Cardiac fibroblast (primary cell): ENCODE results near the gene CHID1.

Source experiments
- DNase-seq, 2 donors: peaks; one replicate each; pipeline versions ENCODE4 v3.0.0 to v3.0.0-alpha.2; 2010; ENCODE audit warnings: low read depth in 2 of 2
- H3K4me3 ChIP-seq, 2 donors: replicated peaks in 1 of 2; 1 replicate in 1 of 2; 2 replicates in 1 of 2; pipeline ENCODE4 v1.5.1; 2011; ENCODE audit warnings: low read depth in 2 of 2, low read length in 2 of 2, mild to moderate bottlenecking in 2 of 2, moderate library complexity in 1 of 2
- TF ChIP-seq, protein P1 (sequence below): IDR thresholded peaks from one replicate; pipeline ENCODE4 v1.5.1; 2011; ENCODE audit warnings: low read depth, mild to moderate bottlenecking, low read length, inconsistent platforms

CHID1 gene

DNA sequence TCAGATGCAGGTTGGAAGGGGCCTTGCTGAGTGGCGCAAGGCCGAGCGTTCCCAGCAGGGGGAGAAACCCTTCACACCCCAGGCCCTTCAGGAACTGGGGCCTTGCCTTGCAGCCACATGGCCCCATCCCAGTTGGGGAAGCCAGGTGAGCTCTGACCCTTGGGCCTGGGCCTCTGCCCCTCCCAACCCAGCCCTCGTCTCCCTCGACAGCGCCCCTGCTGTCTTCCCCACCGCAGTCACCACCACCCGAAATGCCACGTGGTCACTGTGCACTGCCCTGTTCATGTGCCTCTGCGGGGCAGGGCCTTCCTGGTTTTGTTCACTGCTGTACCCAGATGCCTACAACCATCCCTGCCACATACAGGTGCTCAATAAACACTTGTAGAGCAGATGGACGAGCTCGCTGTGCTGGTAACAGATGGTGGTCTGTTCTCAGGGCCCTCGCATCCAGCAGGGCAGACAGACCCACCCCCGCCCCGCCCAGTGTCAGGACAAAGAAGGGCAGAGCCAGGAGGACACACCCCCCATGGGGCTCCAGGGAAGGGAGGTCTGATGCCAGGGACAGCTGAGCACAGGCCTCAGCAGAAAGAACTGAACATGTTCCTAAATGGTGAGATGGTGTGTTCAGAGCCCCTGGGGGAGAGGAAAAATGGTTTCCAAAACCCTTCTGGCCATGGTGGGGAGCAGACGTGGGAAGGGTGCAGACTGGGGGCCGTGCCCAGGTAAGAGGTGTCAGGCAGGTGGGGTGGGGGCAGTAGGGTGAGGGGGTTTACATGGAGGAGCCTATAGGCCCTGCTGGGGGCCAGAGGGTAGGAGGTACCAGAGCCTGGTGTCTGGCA lies 72.0 kb downstream of the CHID1 start:
- peak in 1 of 2 donors; percentile 47 for DNase-seq
- no peak overlapping the region for H3K4me3 ChIP-seq
- TF ChIP-seq, protein P1, sequence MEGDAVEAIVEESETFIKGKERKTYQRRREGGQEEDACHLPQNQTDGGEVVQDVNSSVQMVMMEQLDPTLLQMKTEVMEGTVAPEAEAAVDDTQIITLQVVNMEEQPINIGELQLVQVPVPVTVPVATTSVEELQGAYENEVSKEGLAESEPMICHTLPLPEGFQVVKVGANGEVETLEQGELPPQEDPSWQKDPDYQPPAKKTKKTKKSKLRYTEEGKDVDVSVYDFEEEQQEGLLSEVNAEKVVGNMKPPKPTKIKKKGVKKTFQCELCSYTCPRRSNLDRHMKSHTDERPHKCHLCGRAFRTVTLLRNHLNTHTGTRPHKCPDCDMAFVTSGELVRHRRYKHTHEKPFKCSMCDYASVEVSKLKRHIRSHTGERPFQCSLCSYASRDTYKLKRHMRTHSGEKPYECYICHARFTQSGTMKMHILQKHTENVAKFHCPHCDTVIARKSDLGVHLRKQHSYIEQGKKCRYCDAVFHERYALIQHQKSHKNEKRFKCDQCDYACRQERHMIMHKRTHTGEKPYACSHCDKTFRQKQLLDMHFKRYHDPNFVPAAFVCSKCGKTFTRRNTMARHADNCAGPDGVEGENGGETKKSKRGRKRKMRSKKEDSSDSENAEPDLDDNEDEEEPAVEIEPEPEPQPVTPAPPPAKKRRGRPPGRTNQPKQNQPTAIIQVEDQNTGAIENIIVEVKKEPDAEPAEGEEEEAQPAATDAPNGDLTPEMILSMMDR: peak; percentile 26

DNA sequence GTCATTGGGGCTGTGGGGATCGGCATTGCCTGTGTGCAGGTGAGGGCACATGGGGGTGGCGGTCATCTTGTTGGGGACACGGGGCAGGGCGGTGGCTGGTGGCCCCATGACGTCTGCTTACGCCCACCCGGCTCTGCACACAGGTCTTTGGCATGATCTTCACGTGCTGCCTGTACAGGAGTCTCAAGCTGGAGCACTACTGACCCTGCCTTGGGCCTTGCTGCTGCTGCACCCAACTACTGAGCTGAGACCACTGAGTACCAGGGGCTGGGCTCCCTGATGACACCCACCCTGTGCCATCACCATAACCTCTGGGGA lies 72.7 kb downstream of the CHID1 start:
- no peak for DNase-seq
- no peak overlapping the region for H3K4me3 ChIP-seq
- TF ChIP-seq, protein P1: no peak

GRCh38 chr11:837189-837989 lies 73.2 kb downstream of the CHID1 start:
- TF ChIP-seq, protein P1: no peak
- no peak for DNase-seq
- no peak overlapping the region for H3K4me3 ChIP-seq

DNA sequence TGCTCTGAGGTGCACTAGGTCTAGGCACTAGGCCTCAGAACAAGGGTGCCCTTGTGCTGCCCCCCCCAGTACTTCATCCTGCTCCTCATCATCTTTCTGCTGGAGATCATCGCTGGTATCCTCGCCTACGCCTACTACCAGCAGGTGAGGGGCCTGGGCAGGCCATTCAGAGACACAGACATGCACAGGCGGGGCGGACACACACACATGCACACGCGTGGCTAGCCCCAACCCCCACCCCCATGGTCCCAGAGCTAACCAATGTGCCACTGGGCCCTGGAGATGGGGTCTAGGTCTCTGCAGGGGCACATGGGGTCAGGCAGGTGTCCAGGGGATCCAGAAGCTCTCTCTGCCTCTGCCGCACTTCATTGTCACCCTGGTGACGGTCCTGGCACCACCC lies 73.9 kb downstream of the CHID1 start:
- no peak for DNase-seq
- no peak overlapping the region for H3K4me3 ChIP-seq
- TF ChIP-seq, protein P1: no peak

DNA sequence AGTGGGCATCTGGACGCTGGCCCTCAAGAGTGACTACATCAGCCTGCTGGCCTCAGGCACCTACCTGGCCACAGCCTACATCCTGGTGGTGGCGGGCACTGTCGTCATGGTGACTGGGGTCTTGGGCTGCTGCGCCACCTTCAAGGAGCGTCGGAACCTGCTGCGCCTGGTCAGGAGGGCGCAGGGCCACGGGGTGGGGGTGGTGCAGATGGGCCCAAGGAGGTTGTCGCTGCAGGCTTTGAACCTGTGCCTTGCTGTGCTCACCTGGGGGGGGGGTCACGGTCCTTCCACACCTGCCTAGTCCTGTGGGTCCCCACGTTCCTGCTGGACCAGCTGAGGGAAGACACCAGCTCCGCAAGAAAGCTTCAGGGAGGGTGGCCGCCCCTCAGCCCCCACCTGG lies 74.3 kb downstream of the CHID1 start:
- no peak overlapping the region for H3K4me3 ChIP-seq
- no peak for DNase-seq
- TF ChIP-seq, protein P1: no peak

- TF ChIP-seq, protein P1: no peak
- peak; percentile 64 to 77 for DNase-seq
- peak overlapping the region; percentile 21 to 31 for H3K4me3 ChIP-seq
Observed at GRCh38 chr11:834371-835316, 76.0 kb downstream of the CHID1 start.
